GM10847 (cell line): ENCODE measurements around the gene TAF5L.

Source experiments
- POLR2A ChIP-seq: IDR thresholded peaks from 2 replicates; pipeline ENCODE4 v1.6.1; 2011; ENCODE audit not compliant: insufficient read length; ENCODE audit errors: extremely low read depth

TAF5L gene

GRCh38 chr1:229625915-229626831 is at the start of gene TAF5L, which contains the start of gene URB2:
TAF5L (minus strand) TSS chr1:229626122; CDS start chr1:229614482, 11,640 bp downstream.
URB2 (plus strand) TSS chr1:229626247; CDS start chr1:229627634, 1,387 bp downstream.
- peak; percentile 36 for TF ChIP-seq POLR2A

GRCh38 chr1:229675396-229675795 is 49.5 kb upstream of the TAF5L start:
- TF ChIP-seq POLR2A: no peak

- TF ChIP-seq POLR2A: no peak
Measured at GRCh38 chr1:229674042-229674441, 48.1 kb upstream of the TAF5L start.

GRCh38 chr1:229672246-229672645 is 46.3 kb upstream of the TAF5L start:
- no peak for TF ChIP-seq POLR2A

- no peak for TF ChIP-seq POLR2A
Measured at GRCh38 chr1:229671310-229671709, 45.4 kb upstream of the TAF5L start.

- TF ChIP-seq POLR2A: no peak
Measured at GRCh38 chr1:229669333-229669732, 43.4 kb upstream of the TAF5L start.

GRCh38 chr1:229666585-229666984 is 40.7 kb upstream of the TAF5L start:
- TF ChIP-seq POLR2A: no peak

- TF ChIP-seq POLR2A: no peak
Measured at GRCh38 chr1:229665912-229666558, 40.1 kb upstream of the TAF5L start.

- no peak for TF ChIP-seq POLR2A
Measured at GRCh38 chr1:229664133-229664689, 38.3 kb upstream of the TAF5L start.

- TF ChIP-seq POLR2A: no peak
Measured at GRCh38 chr1:229661897-229662296, 36.0 kb upstream of the TAF5L start.

- no peak for TF ChIP-seq POLR2A
Measured at GRCh38 chr1:229661022-229661877, 35.3 kb upstream of the TAF5L start.

GRCh38 chr1:229657993-229658755 is 32.3 kb upstream of the TAF5L start:
- TF ChIP-seq POLR2A: no peak

GRCh38 chr1:229655781-229656180 is 29.9 kb upstream of the TAF5L start:
- no peak for TF ChIP-seq POLR2A

- TF ChIP-seq POLR2A: no peak
Measured at GRCh38 chr1:229653420-229653819, 27.5 kb upstream of the TAF5L start.
